ENCODE results near the gene SETDB2. TPM values are rescaled to one million over a fixed set of nuclear protein-coding genes. Genes with fewer than 3 reads are reported as not detected.

The SETDB2 gene
- total and polyA plus RNA-seq, 2 of the 4 experiments (the other 2 are of a cell fraction), result 4.3 to 5.7 TPM

GRCh38 chr13:49407936-49408335, 36.1 kb upstream of the SETDB2 start:
- Histone ChIP-seq H3K79me1 (ENCODE audit: low read depth in 1 of 2, low read length in 2 of 2) (0 out of 4 replicates have a peak, but pooled peaks cover 0 to 3% of the 10 kb centered on the region in 2 experiments), H2BK120ac (ENCODE audit: low read depth, low read length) (no peak overlapping the region), H3K56ac (ENCODE audit: extremely low read depth, insufficient read depth, low read length) (no peak overlapping the region), H2BK15ac (ENCODE audit: low read depth, low read length) (no peak overlapping the region), H3K4me1 (ENCODE audit: control insufficient read depth, insufficient read depth, low read length) (no peaks in the 10 kb centered on the region), H2AK9ac (replicated peaks; ENCODE audit: low read depth, low read length, poor library complexity) (no peak overlapping the region), H3K4me2 (ENCODE audit: low read depth, low read length) (no peak overlapping the region), H2BK5ac (ENCODE audit: low read depth, low read length, poor library complexity, severe bottlenecking) (no peak overlapping the region), H3K4me3 (ENCODE audit: insufficient read depth, low read depth, low read length) (no peak overlapping the region), H3K4ac (ENCODE audit: low read depth, low read length) (no peak overlapping the region), H4K91ac (ENCODE audit: insufficient read depth, low read depth, low read length) (no peak overlapping the region), H4K20me1 (ENCODE audit: insufficient read depth, low read length) (no peaks in the 10 kb centered on the region), H3K9me3 (ENCODE audit: control insufficient read depth, insufficient read depth, low read length) (peaks cover 6% of the 10 kb centered on the region), H3K23ac (ENCODE audit: low read depth, low read length) (no peak overlapping the region), H3K27me3 (ENCODE audit: control insufficient read depth, insufficient read depth, low read length) (no peaks in the 10 kb centered on the region), H3K36me3 (ENCODE audit: control insufficient read depth, insufficient read depth, low read length) (no peaks in the 10 kb centered on the region), H3K18ac (ENCODE audit: low read depth, low read length) (no peak overlapping the region), H2BK20ac (ENCODE audit: low read depth, low read length) (no peak overlapping the region), H3K9me1 (ENCODE audit: insufficient read depth, low read length) (no peaks in the 10 kb centered on the region; the same call in 1 of the 2 replicates), H2AFZ (replicated peaks; ENCODE audit: low read length, poor library complexity) (no peak overlapping the region), H2AK5ac (ENCODE audit: low read depth, low read length) (no peak overlapping the region), H3K9ac (ENCODE audit: low read depth, low read length) (no peak overlapping the region), H4K5ac (ENCODE audit: low read depth, low read length) (no peak overlapping the region), H3K14ac (replicated peaks; ENCODE audit: low read depth, low read length) (no peak overlapping the region), H3K27ac (ENCODE audit: insufficient read depth, low read length) (no peak overlapping the region), H4K8ac (ENCODE audit: low read depth in 2 of 2, low read length in 2 of 2) (no peak overlapping the region)
- 96% methylated on average over 3 of the region's 4 CpGs; no CpG with 5 or more reads in 1 of the 2 experiments for WGBS, 2 experiments (ENCODE audit: extremely low coverage in 2 of 2, insufficient read length in 1 of 2)
- BruUV-seq (replicated peaks), result no TSS peak
- POLR2A ChIA-PET (ENCODE audit: unreplicated experiment), result no interaction called here
- CTCF ChIA-PET, result no interaction called here
- DNase-seq, result no peak
- TF ChIP-seq NFE2L2 (IDR thresholded peaks at IDR 0.05; ENCODE audit: low read depth, low read length), result no peak
- no peak for TF ChIP-seq RAD21 (IDR thresholded peaks at IDR 0.05; ENCODE audit: low read length)
- no peak for TF ChIP-seq CEBPB (IDR thresholded peaks at IDR 0.05; ENCODE audit: low read depth, low read length)
- no peak for TF ChIP-seq RFX5 (IDR thresholded peaks at IDR 0.05; ENCODE audit: low read depth, low read length)
- dilution Hi-C loops (cut with HindIII; ENCODE audit: low sequenced_read_pairs, unreplicated experiment) (no loop called here), in situ Hi-C loops (cut with MboI; ENCODE audit: low sequenced_read_pairs) (no loop called here), intact Hi-C loops (cut with micrococcal nuclease) (no loop called here)
- ATAC-seq (ENCODE audit: low read depth), result no peak

Measured in IMR-90 (cell line).